CD8-positive, alpha-beta memory T cell (primary cell): ENCODE data around the gene KNDC1. TPM values are rescaled to one million over a fixed set of nuclear protein-coding genes. Genes with fewer than 3 reads are reported as not detected.
"Not testable (repeated sequence)": the region's sequence is repeated elsewhere in the genome, so short reads cannot be mapped to it uniquely, and the experiment has no call there.

Experiments used
- CTCF ChIA-PET: fragments of 350-600 bp; sonication (Branson Sonifier 250); formaldehyde crosslinking; loops from one replicate; lab custom pipeline; 2021; ENCODE audit warnings: antibody characterized with exemption; lab: Charles Lee
- POLR2A ChIA-PET: fragments of 350-600 bp; sonication (Branson Sonifier 250); formaldehyde crosslinking; loops from one replicate; lab custom pipeline; 2021; ENCODE audit warnings: antibody characterized with exemption; lab: Charles Lee
- DNase-seq, 5 donors: peaks; one replicate each; pipeline versions ENCODE4 v3.0.0 to v3.0.0-alpha.2; 2020 to 2022; ENCODE audit warnings: mixed read lengths in 1 of 5
- H3K27ac ChIP-seq: one replicate; pipeline ENCODE4 v1.7.0; 2013; ENCODE audit warnings: low read depth, mild to moderate bottlenecking, low read length, moderate library complexity
- H3K27me3 ChIP-seq: 2 replicates; pipeline ENCODE4 v1.7.0; 2013; ENCODE audit warnings: low read length, mild to moderate bottlenecking; ENCODE audit not compliant: insufficient read depth, poor library complexity, severe bottlenecking
- H3K36me3 ChIP-seq: 2 replicates; pipeline ENCODE4 v1.7.0; 2013; ENCODE audit warnings: mild to moderate bottlenecking, low read length, moderate library complexity; ENCODE audit not compliant: insufficient read depth
- H3K4me1 ChIP-seq: 2 replicates; pipeline ENCODE4 v1.7.0; 2013; ENCODE audit warnings: mild to moderate bottlenecking, low read length, moderate library complexity; ENCODE audit not compliant: insufficient read depth
- H3K4me3 ChIP-seq: 2 replicates; pipeline ENCODE4 v1.7.0; 2013; ENCODE audit warnings: mild to moderate bottlenecking, low read length
- H3K9me3 ChIP-seq: 2 replicates; pipeline ENCODE4 v1.7.0; 2013; ENCODE audit warnings: mild to moderate bottlenecking, low read length
- H3K27ac Mint-ChIP-seq, 8 donors: one replicate each; pipeline ENCODE4 v1.8.0; 2020 to 2021; ENCODE audit warnings: mixed read lengths in 8 of 8, mild to moderate bottlenecking in 6 of 8, inconsistent platforms in 3 of 8, moderate library complexity in 3 of 8
- H3K27me3 Mint-ChIP-seq, 2 donors: one replicate each; pipeline ENCODE4 v1.8.0; 2020 to 2021; ENCODE audit warnings: mixed read lengths in 2 of 2, mild to moderate bottlenecking in 1 of 2, moderate library complexity in 1 of 2
- H3K36me3 Mint-ChIP-seq, 3 donors: one replicate each; pipeline ENCODE4 v1.8.0; 2020 to 2021; ENCODE audit warnings: mixed read lengths in 3 of 3, inconsistent platforms in 1 of 3, mild to moderate bottlenecking in 1 of 3
- H3K4me1 Mint-ChIP-seq, 3 donors: one replicate each; pipeline ENCODE4 v1.8.0; 2020 to 2021; ENCODE audit warnings: mixed read lengths in 3 of 3, inconsistent platforms in 1 of 3, mild to moderate bottlenecking in 1 of 3
- H3K4me3 Mint-ChIP-seq, 7 donors: one replicate each; pipeline ENCODE4 v1.8.0; 2020 to 2021; ENCODE audit warnings: mixed read lengths in 7 of 7, mild to moderate bottlenecking in 6 of 7, moderate library complexity in 4 of 7, inconsistent platforms in 2 of 7
- H3K9me3 Mint-ChIP-seq, 5 donors: one replicate each; pipeline ENCODE4 v1.8.0; 2020 to 2022; ENCODE audit warnings: mixed read lengths in 5 of 5, mild to moderate bottlenecking in 3 of 5, moderate library complexity in 2 of 5, inconsistent platforms in 1 of 5
- polyA plus RNA-seq: library from polyadenylated mRNA; unstranded; fragments of 300-500 nt; fragmentation: Illumina TruSeq; gene quantifications from one replicate; pipeline ENCODE4 v1.2.3, GENCODE V29; 2021
- total RNA-seq, 2 experiments: library from RNA; stranded (reverse); gene quantifications; one replicate each; pipeline ENCODE4 v1.2.3, GENCODE V29; 2021

Gene KNDC1
- total and polyA plus RNA-seq, 3 experiments from 2014 or later = 0.05 TPM; not detected in 2

- H3K4me1 ChIP-seq = no peaks in the 10 kb centered on the region
- Mint-ChIP-seq H3K27ac (no peak overlapping the region), H3K27me3 (peaks cover 42 to 65% of the 10 kb centered on the region in 2 donors), H3K4me3 (peak overlapping the region in 1 of 7 donors; percentile 29), H3K9me3 (no peaks in the 10 kb centered on the region), H3K36me3 (peaks cover 0 to 5% (median 3%) of the 10 kb centered on the region in 3 donors), H3K4me1 (peaks cover 13 to 29% (median 16%) of the 10 kb centered on the region in 3 donors)
- ChIA-PET CTCF (no interaction called here), POLR2A (no interaction called here)
- no peak overlapping the region for H3K27ac ChIP-seq
- no peaks in the 10 kb centered on the region for H3K36me3 ChIP-seq
- no peak overlapping the region for H3K4me3 ChIP-seq
- no peak for DNase-seq
- no peaks in the 10 kb centered on the region for H3K9me3 ChIP-seq
- peaks cover 6% of the 10 kb centered on the region for H3K27me3 ChIP-seq
These were observed 70.6 kb downstream of the KNDC1 start for GRCh38 chr10:133230387-133231195.

- no peak overlapping the region for H3K27ac ChIP-seq
- H3K27me3 ChIP-seq = peaks cover 10% of the 10 kb centered on the region
- H3K4me3 ChIP-seq = no peak overlapping the region
- CTCF ChIA-PET = no interaction called here
- POLR2A ChIA-PET = no interaction called here
- no peaks in the 10 kb centered on the region for H3K9me3 ChIP-seq
- Mint-ChIP-seq H3K27me3 (peaks cover 42 to 62% of the 10 kb centered on the region in 2 donors), H3K4me3 (peak overlapping the region in 3 of 7 donors; percentile 5 to 61 (median 40)), H3K36me3 (peaks cover 0 to 5% (median 3%) of the 10 kb centered on the region in 3 donors), H3K4me1 (peaks cover 10 to 28% (median 11%) of the 10 kb centered on the region in 3 donors), H3K27ac (no peak overlapping the region), H3K9me3 (no peaks in the 10 kb centered on the region)
- DNase-seq = no peak
- H3K4me1 ChIP-seq = no peaks in the 10 kb centered on the region
- no peaks in the 10 kb centered on the region for H3K36me3 ChIP-seq
These were observed 71.4 kb downstream of the KNDC1 start for GRCh38 chr10:133231244-133231945.

GRCh38 chr10:133231946-133232574, 72.0 kb downstream of the KNDC1 start:
- CTCF ChIA-PET = no interaction called here
- H3K4me1 Mint-ChIP-seq = peaks cover 8 to 23% (median 10%) of the 10 kb centered on the region in 3 donors
- POLR2A ChIA-PET = no interaction called here

GRCh38 chr10:133234796-133235195, 74.8 kb downstream of the KNDC1 start:
- H3K36me3 Mint-ChIP-seq, H3K27me3 ChIP-seq, H3K36me3 ChIP-seq, CTCF ChIA-PET, H3K27ac ChIP-seq, H3K4me3 ChIP-seq, DNase-seq, H3K9me3 Mint-ChIP-seq, POLR2A ChIA-PET, H3K4me1 ChIP-seq, H3K9me3 ChIP-seq: not testable (repeated sequence)
- peaks cover 0 to 21% (median 7%) of the 10 kb centered on the region in 3 donors for H3K4me1 Mint-ChIP-seq
- peak overlapping the region in 6 of 7 donors; percentile 33 to 81 (median 63) for H3K4me3 Mint-ChIP-seq
- H3K27me3 Mint-ChIP-seq = peaks cover 23 to 49% of the 10 kb centered on the region in 2 donors
- peak overlapping the region in 1 of 8 donors; percentile 24 for H3K27ac Mint-ChIP-seq

More at GRCh38 chr10:133231946-133232574, 72.0 kb downstream of the KNDC1 start:
- peak overlapping the region in 1 of 7 donors; percentile 18 for H3K4me3 Mint-ChIP-seq
- no peak overlapping the region for H3K27ac Mint-ChIP-seq
- Histone ChIP-seq H3K4me1 (no peaks in the 10 kb centered on the region), H3K27ac (no peak overlapping the region), H3K36me3 (no peaks in the 10 kb centered on the region), H3K27me3 (peaks cover 10% of the 10 kb centered on the region), H3K9me3 (no peaks in the 10 kb centered on the region), H3K4me3 (no peak overlapping the region)
- H3K9me3 Mint-ChIP-seq = no peaks in the 10 kb centered on the region
- peaks cover 42 to 55% of the 10 kb centered on the region in 2 donors for H3K27me3 Mint-ChIP-seq
- DNase-seq = no peak
- peaks cover 0 to 5% (median 3%) of the 10 kb centered on the region in 3 donors for H3K36me3 Mint-ChIP-seq

GRCh38 chr10:133235265-133235855, 75.3 kb downstream of the KNDC1 start:
- peaks cover 0 to 21% (median 7%) of the 10 kb centered on the region in 3 donors for H3K4me1 Mint-ChIP-seq
- H3K27ac Mint-ChIP-seq = peak overlapping the region in 1 of 8 donors; percentile 24
- Histone ChIP-seq H3K4me3 (no peak overlapping the region), H3K9me3 (no peaks in the 10 kb centered on the region), H3K4me1 (no peaks in the 10 kb centered on the region), H3K27me3 (peaks cover 4% of the 10 kb centered on the region), H3K27ac (no peak overlapping the region), H3K36me3 (no peaks in the 10 kb centered on the region)
- DNase-seq = no peak
- CTCF ChIA-PET = no interaction called here
- H3K4me3 Mint-ChIP-seq = peak overlapping the region; percentile 56 to 88 (median 73)
- POLR2A ChIA-PET = no interaction called here
- no peaks in the 10 kb centered on the region for H3K9me3 Mint-ChIP-seq
- no peaks in the 10 kb centered on the region for H3K36me3 Mint-ChIP-seq
- H3K27me3 Mint-ChIP-seq = peaks cover 26 to 51% of the 10 kb centered on the region in 2 donors

- Mint-ChIP-seq H3K4me3 (peak overlapping the region; percentile 56 to 88 (median 71)), H3K9me3 (no peaks in the 10 kb centered on the region), H3K36me3 (no peaks in the 10 kb centered on the region), H3K4me1 (peaks cover 4 to 25% (median 10%) of the 10 kb centered on the region in 3 donors), H3K27ac (peak overlapping the region in 1 of 8 donors; percentile 33), H3K27me3 (peaks cover 31 to 55% of the 10 kb centered on the region in 2 donors)
- no peak overlapping the region for H3K27ac ChIP-seq
- peaks cover 2% of the 10 kb centered on the region for H3K4me1 ChIP-seq
- H3K4me3 ChIP-seq = no peak overlapping the region
- POLR2A ChIA-PET = no interaction called here
- no peaks in the 10 kb centered on the region for H3K36me3 ChIP-seq
- CTCF ChIA-PET = no interaction called here
- H3K27me3 ChIP-seq = peaks cover 4% of the 10 kb centered on the region
- H3K9me3 ChIP-seq = no peaks in the 10 kb centered on the region
- no peak for DNase-seq
These were observed 75.9 kb downstream of the KNDC1 start for GRCh38 chr10:133235932-133236331.

GRCh38 chr10:133236401-133237240, 76.6 kb downstream of the KNDC1 start:
- Mint-ChIP-seq H3K27ac (no peak overlapping the region), H3K4me3 (peak overlapping the region in 1 of 7 donors; percentile 70), H3K4me1 (peaks cover 11 to 26% (median 17%) of the 10 kb centered on the region in 3 donors), H3K36me3 (no peaks in the 10 kb centered on the region), H3K27me3 (peaks cover 33 to 57% of the 10 kb centered on the region in 2 donors), H3K9me3 (no peaks in the 10 kb centered on the region)
- POLR2A ChIA-PET = no interaction called here
- Histone ChIP-seq H3K36me3 (no peaks in the 10 kb centered on the region), H3K9me3 (no peaks in the 10 kb centered on the region), H3K27me3 (peaks cover 10% of the 10 kb centered on the region), H3K4me1 (peaks cover 9% of the 10 kb centered on the region), H3K27ac (no peak overlapping the region), H3K4me3 (no peak overlapping the region)
- DNase-seq = no peak
- CTCF ChIA-PET = no interaction called here
